ENCODE data around the gene CD200R1L.

The CD200R1L gene

DNA sequence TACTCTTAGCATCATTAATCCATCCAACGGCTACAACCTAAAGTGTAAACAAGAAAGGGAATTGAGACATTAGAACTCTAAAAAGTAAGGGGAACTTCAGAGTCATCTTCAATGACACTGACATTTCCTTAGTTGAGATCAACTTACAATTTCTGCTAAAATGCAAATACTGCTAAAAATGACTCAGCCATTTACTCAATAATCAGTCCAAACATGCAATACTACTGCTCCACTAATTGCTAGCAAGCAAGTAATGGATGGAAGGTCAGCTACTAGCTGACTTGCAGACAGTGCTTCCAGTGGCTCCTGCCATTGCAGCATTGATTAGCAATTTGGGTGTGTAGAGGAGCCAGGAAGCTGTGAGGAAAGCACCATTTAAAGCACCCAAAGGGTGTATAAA lies 28.4 kb downstream of the CD200R1L start:
- no peak for DNase-seq

DNA sequence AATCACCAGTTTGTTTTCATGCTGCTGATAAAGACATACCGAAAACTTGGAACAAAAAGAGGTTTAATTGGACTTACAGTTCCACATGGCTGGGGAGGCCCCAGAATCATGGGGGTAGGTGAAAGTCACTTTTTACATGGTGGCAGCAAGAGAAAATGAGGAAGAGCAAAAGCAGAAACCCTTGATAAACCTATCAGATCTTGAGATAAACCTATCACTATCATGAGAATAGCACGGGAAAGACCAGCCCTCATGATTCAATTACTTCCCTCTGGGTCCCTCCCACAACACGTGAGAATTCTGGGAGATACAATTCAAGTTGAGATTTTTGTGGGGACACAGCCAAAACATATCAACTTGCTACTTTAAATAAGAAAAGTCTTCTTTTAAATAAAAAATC lies 28.9 kb downstream of the CD200R1L start:
- DNase-seq, result no peak

DNA sequence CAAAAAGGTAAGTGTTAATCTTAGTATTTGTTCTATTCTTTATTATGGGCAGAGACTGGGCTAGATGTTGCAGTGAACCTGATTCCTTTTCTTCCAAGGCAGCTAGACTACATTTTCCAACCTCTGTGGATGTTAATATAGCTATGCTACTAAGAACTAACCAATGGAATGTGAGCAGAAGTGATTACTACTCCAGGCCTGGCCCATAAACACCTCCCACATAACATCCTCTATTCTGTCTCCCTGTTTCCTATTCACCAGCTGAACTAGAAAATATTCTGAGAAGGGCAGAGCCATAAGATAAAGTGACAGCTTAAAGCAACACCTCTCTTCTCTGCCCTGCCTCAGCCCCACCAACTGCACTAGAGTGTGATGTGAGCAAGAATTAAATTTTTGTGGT lies 29.4 kb downstream of the CD200R1L start:
- DNase-seq, result no peak

DNA sequence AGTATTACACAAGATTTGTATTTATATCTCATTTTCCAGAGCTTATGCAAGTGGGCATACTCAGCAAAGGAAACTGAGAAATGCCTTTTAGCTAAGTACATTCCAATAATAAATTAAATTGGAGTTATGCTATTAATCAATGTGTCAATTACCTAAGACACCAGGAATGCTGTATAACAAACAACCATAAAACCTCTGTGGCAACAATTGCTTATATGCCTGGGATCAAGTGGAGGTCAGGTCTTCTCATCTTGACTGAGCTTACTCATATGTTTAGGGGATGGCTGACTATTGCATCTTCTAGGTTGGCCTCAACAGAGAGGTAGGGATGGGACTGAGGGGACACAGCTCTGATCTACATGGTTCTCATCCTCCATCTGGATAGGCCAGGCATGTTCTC lies 30.7 kb downstream of the CD200R1L start:
- DNase-seq, result no peak

DNA sequence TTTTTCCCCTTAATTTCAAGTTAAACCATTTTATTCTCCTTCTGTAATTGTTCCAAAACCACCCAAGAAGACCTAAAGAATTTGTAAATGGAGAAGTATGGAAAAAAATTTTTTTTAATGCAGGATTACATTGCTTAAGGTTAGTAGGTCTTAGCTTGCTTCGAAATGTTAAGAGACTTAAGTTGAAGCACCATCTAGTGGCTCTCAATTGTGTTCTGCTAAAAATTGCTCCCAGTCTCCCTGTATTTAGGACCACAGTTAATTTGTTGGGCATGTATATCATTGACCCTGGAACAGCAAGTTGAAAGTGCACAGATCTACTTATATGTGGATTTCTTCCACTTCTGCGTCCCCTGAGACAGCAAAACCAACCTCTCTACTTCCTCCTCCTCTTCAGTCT lies 32.4 kb downstream of the CD200R1L start:
- DNase-seq, result no peak

DNA sequence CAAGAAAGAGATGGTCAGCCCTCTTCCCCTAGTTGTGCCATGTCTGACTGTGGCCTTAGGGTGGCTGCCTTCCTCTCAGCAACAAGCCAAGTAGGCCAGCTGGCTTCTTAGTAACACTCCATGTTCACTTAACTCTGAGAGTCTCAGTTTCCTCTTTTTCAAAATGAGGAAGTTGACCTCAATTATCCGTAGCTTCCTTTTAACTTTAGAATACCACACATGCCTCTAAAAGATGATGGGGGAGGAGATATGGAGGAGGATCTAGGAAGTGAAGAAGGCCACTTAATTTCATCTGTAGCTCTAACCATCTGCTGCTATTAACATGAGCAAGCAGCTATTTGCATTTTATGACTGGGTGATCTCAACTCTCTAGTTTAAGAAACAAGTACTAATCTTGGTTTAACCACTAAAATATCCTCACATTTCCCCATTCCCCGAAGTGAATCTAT lies 32.9 kb downstream of the CD200R1L start:
- peak in 1 of 14 donors; percentile 21 for DNase-seq

DNA sequence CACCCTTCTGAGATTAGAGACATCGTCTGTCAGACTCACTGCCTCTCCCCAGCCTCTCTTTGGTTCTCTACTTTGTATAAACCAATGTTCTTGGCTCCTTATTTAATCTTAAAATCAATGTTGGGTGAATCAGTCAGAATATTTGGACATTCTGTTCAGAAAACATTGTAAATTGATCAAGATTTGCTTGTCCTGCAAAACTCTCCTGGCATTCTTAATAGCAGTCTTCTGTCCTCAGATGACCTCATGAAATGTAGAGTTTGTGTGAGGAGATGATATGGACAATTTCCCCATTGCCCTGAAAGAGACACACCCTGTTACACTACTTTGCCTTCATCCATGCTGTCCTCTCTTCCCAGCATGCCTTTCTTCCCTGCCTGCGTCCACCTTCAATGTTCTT lies 33.6 kb downstream of the CD200R1L start:
- no peak for DNase-seq

DNA sequence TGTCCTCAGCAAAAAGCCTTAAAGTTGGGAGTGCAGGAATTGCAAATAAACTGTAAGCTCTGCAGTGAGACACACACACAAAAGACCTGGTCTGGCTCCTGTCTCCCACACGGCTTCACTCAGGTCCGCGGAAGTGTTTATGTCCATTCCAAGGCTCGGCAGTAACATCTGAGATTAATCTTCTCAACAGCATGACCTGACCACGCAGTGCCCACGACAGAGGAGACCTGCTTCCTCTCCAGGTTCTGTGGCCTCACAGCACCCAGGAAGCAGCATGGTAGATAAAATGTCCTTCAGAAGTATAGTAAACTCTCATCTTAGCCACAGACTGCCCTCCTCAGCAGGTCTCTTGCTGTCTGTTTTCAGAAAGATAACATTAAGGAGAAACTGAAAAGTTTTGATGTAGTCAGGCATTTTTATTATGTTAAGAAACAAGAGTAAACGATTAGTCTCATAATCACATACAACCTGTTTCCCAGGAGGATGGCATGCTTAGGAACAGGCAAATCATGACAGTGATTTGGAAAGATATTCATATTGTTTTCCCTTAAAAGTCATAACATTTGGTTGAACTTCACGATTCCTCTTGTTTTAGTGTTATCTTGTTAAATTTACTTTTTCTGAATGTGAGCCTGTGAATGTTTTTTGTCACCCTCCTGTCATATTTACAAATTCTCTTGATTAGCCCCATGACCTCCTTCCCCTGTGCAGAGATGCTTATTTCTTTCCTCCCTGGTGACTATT lies 34.6 kb downstream of the CD200R1L start:
- DNase-seq, result no peak

DNA sequence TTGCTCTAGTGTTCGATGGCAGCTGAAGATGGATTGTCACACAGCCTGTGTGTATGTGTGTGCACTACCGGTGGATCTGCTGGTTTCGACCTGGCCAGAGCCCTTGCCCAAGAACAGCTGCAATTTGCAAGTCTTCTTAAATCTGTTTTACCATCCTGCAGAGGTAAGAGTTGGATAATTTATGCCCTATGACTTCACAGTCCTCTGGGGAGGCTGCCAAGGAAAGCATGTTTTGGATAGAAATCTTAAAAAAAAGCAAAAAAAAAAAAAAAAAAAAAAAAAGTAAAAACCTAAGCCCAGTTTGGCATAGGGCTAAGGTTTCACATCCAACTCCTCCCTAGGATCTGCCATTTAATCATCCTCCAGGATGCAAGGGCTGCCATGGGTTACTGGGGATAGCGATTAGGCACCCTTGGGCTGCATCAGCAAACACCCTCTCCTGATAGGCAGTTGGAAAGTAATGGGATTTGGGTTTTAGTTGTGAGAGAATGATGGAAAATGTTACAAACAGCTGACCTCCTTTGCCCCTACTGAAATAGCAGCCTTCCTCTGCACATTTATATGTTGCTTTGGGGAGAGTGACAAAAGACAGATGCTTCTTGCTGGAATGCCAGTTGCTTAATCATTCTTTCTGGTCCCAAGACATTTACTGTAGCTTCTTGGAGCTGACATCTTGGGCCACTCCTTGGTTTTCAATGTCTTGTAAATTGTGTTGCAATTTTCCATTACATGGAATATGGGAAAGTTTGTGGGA lies 35.4 kb downstream of the CD200R1L start:
- peak in 1 of 14 donors; percentile 5 for DNase-seq

DNA sequence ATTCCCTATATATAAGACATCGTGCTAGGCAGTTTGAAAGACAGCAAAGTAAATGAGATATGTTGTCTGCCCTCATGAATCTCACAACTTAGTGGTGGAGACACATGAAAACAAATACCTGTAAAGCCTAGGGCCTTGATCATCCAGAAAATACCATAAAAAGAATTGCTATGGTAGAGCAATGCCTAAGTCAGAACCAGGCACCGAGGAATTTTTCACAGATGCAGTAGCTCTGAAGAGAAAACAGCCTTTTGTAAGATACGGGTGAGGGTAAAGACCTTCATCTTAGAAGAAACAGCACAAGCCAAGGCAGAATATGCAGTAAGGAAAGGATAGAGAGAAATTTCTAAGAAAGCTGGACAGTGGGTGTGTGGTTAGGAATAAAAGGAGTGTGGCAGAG lies 36.1 kb downstream of the CD200R1L start:
- no peak for DNase-seq

DNA sequence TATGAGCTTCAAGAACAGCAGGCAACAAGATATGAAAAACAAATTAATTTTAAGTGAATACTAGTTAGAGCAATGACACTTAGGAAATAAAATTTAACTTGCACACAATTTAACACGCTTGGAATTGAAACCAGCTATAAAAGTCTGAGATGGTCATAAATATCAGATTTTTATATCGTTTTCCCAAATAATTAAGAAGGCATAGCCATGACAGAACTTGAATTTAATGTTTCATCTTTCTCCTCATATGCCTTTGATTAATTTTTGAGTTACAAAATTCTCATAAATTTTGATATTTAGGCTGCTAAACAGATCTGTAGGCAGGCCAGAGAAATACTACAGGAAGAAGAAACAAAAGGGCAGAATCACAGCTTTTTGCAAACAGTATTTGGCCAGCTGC lies 38.5 kb downstream of the CD200R1L start:
- DNase-seq, result no peak

DNA sequence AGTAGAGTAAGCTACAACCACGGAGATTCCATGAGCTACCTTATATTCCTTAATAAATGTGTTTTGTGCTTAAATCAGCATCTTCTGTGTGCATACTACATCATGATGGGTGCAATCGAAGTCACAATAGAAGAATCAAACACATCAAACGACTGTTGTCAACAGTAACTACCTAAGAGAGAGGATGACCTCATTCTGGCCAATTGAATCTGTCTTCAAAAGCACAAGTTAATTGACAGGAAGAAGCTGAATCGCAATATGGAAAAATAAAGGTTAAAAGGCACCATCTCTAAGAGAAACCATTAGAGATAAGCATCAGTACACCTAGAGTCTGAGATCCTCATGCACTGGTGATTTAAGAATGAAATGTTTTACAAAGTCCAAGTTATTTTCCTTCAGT lies 39.0 kb downstream of the CD200R1L start:
- no peak for DNase-seq

DNA sequence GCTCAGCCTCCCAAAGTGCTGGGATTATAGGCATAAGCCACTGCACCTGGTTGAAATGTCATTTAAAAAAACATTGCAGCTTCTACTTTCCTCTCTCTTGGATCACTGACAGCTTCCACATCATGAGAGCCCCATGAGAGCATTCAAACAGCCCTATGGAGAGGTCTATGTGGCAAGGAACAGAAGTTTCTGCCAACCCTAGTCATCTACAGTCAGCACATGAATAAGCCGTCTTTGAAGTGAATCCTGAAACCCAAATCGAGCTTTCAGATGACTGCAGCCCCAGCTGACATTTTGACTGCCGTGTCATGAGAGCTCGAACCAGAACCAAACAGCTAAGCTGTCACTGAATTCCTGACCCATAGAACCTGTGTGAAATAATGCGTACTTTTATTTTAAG lies 39.8 kb downstream of the CD200R1L start:
- DNase-seq, result no peak

DNA sequence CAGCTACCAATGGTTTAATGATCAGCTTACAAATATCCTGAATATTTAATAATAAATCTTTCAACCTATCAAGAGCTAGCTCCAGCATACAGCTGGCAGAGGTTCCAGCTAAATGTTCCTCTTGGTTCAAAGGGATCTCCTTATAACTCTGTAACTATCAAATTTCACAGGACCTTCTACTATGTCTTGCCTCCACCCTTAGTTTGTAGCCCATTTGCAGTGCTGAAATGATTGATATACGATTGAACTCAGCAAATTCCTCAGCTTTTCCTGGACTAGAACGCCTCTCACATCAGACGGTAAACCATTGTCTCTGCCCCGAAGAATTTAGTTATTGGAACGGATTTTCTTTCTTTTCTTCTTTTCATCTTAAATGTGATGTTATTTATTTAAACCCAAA lies 41.5 kb downstream of the CD200R1L start:
- no peak for DNase-seq

DNA sequence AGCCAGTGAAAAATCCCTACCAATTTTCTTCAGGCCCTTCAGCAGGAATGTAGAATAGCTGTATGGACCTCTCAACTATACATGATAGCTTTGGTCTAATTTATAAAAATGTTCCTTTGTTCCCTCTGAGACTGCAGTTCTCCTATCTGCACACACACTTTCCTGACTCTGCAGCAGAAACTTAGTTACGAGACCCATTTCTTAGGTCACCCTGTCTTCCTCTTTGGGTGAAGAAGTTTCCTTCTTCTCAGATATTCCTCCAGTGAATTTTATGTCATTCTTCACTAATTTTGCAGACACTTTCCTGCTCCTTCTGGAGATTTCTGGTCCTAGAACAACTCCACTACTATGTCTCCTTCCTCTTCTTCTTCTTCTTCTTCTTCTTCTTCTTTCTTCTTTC lies 42.6 kb downstream of the CD200R1L start:
- DNase-seq, result no peak

DNA sequence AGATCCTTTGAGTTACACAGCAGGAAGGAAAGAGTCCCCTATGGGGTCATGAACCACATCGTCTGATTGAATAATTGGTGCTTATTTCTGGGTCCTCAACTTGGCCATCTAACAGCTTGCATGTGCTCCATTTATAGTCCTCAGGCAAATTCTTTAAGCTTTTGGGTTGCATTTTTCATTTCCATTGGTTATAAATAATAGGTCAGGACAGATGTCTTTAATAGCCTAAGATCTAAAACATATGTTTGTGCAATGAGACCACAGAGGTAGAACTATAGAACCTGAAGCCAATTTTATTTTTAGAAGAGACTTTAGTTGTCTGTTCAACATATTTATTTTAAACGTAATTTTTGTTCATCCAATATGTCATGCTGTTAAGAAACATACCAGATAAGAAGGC lies 43.2 kb downstream of the CD200R1L start:
- no peak for DNase-seq

DNA sequence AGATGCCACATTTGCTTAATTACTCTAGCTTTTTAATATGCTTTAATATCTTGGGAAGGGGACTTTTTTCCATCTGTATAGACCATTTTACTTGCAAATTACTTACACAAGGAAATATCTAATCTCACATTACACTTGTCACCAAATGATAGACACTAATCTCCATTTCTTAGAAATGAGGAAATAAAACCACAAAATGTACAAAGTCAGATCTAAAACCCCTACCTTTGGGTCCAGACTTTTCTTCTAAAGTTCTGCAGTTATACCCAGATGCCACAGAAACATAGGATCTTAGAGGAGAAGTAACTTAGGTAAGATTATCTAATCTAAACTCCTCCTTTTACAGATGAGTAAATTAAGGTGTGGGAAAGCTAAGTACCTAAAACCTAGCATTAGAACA lies 44.3 kb downstream of the CD200R1L start:
- DNase-seq, result no peak

DNA sequence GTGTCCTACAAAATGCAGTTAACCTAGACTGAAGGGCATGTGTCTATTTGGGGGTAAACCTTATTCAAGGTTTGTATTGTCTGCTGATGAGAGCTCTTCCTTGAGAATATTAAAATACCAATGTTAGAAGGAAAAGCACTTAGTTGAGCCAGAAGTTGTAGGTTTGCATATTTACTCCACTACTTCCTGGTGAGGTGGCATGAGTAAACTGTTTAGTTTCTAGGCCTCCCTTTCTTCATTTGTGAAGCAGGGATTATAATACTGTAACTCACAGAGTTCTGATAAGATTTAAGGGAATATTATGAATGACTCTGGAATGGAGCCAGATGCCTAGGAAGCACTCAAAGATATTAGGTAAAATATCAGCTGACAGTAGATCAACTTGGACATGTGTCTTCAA lies 46.7 kb downstream of the CD200R1L start:
- DNase-seq, result no peak

DNA sequence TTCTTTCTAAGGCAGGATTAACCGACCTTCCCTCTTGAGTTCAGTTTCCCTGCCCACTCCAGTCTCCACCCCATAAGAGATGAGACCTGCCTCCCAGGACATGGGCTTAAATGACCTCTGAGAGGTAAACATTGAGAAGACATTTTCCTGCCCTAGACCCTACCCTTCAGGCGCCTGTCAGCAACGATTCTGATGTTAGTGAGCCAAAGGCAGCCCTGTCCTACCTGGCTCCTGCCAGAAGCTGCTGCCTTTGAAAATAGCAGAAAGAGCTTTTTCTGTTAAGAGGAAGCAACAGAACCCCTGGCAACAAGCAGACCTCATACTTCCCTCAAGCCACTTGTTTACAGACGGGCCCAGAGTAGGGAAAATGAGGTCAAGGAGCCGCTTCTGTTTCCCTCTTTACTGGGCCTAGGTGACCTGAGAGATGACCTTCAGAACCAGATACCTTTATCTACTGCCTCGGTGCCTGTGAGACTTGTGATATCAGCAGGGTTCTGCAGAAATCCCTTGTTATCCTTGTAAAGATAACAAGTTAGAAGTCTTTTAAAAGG lies 52.0 kb downstream of the CD200R1L start:
- peak in 2 of 14 donors; percentile 4 to 10 for DNase-seq

DNA sequence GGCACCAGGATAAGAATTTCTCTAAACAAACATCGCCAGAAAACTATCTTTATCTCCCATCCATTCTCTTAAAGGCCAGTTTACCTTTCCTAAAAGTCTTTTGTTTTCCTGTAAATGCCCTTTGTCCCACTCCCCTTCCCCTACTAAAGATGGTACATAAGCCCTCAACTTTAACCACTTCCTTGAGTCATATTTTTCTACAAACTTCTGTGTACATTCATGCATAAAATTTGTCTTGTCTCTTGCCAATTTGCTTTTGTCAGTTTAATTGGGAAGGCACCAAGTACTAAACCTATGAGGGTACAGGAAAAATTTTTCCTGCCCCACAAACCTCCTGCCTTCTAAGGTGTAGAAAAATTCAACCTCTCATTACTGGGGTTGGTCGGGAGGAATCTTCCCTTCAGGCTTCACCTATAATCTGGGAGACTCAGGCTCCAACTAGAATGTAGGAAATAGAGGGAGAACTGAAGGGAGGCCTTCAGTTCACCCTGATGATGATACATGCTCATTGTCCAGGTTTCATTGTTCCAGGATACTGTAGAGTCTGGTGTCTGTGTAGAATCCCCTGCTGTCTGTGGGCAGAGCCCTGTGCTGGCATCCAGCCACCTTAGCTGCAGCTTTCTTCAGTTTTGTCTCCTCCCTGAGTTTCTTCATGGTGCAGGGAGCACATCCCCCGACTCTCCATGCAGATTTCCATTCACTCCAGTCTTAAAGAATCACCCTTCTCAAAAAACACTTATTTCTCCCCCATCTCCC lies 53.2 kb downstream of the CD200R1L start:
- DNase-seq, result no peak

DNA sequence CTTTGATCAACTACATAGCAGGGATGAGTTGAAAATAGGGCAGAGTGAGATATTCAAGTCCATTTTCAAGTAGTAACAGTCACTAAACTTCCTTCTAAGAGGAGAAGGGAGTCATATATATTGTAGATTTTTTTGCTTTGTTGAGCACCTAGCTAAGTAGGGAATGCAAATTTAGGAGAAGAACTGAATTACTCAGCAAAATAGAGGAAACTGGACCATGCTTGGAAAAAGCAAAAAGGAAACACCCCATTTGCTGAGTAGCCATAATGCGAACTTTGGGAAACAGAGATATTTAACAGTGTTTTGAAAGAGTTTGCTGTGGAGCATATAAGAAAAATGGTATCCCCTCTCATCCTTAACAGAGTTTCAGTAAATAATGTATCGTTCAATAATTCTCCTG lies 54.9 kb downstream of the CD200R1L start:
- DNase-seq, result no peak

DNA sequence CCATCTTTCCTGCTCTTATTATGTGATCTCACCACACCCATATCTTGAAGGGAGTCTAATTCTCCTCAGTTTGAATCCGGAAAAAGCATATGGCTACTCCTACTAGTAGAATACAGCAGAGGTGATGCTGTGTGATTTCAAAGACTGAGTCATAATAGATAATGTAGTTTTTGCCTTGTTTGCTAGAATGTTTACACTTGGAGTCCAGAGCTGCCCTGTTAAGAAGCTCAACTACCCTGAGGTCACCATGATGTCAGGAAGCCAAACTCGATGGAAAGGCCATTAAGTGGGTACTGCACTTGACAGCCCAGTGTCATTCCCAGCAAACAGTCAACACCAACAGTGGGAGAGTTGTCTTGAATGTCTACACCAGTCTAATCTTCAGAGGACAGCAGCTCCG lies 56.9 kb downstream of the CD200R1L start:
- DNase-seq, result no peak
